ENCODE measurements around the gene TCF4.

DNA sequence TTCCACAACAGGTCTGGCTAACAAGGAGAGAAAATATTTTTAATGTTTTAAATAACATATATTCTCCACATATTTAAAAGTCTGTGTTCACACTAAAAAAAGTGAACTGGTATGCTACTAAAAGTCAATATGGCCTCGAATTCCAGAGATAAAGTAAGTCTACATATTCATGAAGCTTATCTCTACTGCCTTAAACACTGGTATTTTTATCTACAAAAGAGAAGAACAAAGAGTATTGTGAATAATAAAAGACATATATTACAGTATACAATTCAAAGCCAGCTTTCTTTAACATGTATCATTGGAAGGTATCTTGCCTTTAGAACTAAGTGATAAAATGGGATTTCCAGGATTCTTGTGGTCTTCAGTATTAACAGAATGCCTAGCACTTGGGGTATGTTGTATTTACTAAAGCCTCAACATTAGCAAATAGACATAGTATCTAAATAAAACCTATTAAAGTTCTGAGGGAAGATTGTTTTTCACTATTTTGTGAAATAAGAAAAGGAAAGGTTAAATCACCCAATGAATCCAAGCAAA, 325.9 kb downstream of the TCF4 start:
- TF ChIP-seq, protein P1, sequence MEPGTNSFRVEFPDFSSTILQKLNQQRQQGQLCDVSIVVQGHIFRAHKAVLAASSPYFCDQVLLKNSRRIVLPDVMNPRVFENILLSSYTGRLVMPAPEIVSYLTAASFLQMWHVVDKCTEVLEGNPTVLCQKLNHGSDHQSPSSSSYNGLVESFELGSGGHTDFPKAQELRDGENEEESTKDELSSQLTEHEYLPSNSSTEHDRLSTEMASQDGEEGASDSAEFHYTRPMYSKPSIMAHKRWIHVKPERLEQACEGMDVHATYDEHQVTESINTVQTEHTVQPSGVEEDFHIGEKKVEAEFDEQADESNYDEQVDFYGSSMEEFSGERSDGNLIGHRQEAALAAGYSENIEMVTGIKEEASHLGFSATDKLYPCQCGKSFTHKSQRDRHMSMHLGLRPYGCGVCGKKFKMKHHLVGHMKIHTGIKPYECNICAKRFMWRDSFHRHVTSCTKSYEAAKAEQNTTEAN (CRISPR knock-in tag; IDR thresholded peaks at IDR 0.05) = no peak
- TF ChIP-seq NFYB (CRISPR knock-in tag; conservative IDR thresholded peaks at IDR 0.05; ENCODE audit: low read depth) (no peak), CBFB (CRISPR knock-in tag; IDR thresholded peaks at IDR 0.05; ENCODE audit: low read depth) (no peak), ZSCAN18 (CRISPR knock-in tag; IDR thresholded peaks at IDR 0.05) (no peak)
- TF ChIP-seq, protein P2, sequence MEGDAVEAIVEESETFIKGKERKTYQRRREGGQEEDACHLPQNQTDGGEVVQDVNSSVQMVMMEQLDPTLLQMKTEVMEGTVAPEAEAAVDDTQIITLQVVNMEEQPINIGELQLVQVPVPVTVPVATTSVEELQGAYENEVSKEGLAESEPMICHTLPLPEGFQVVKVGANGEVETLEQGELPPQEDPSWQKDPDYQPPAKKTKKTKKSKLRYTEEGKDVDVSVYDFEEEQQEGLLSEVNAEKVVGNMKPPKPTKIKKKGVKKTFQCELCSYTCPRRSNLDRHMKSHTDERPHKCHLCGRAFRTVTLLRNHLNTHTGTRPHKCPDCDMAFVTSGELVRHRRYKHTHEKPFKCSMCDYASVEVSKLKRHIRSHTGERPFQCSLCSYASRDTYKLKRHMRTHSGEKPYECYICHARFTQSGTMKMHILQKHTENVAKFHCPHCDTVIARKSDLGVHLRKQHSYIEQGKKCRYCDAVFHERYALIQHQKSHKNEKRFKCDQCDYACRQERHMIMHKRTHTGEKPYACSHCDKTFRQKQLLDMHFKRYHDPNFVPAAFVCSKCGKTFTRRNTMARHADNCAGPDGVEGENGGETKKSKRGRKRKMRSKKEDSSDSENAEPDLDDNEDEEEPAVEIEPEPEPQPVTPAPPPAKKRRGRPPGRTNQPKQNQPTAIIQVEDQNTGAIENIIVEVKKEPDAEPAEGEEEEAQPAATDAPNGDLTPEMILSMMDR (IDR thresholded peaks at IDR 0.05) = no peak

All from WTC11 (cell line).